BE2C (cell line): ENCODE results near the gene ANKRD27.
"Not testable (repeated sequence)": the region's sequence is repeated elsewhere in the genome, so short reads cannot be mapped to it uniquely, and the experiment has no call there.

Experiments used
- DNase-seq: peaks from one replicate; pipeline ENCODE4 v3.0.0-alpha.2; 2020
- H3K27me3 ChIP-seq: fragments of 250-450 bp; sonication (Bioruptor Pico); 2 replicates; pipeline ENCODE4 v1.5.1; 2020; ENCODE audit warnings: mild to moderate bottlenecking
- H3K36me3 ChIP-seq: fragments of 250-450 bp; sonication (Bioruptor Pico); 2 replicates; pipeline ENCODE4 v1.5.1; 2020; ENCODE audit warnings: mild to moderate bottlenecking
- H3K4me1 ChIP-seq: fragments of 250-450 bp; sonication (Bioruptor Pico); 2 replicates; pipeline ENCODE4 v1.5.1; 2020
- H3K4me3 ChIP-seq: 2 replicates; pipeline ENCODE4 v1.5.1; 2011; ENCODE audit warnings: low read depth, low read length
- H3K9me3 ChIP-seq: fragments of 250-450 bp; sonication (Bioruptor Pico); 2 replicates; pipeline ENCODE4 v1.5.1; 2020
- CTCF ChIP-seq: IDR thresholded peaks from 2 replicates; pipeline ENCODE4 v1.5.1; 2012; ENCODE audit warnings: mild to moderate bottlenecking, low read depth, low read length

Gene ANKRD27

GRCh38 chr19:32573492-32573794 lies 101.5 kb downstream of the ANKRD27 start:
- DNase-seq, result no peak
- TF ChIP-seq CTCF, result no peak
- Histone ChIP-seq H3K4me1 (no peaks in the 10 kb centered on the region), H3K27me3 (no peaks in the 10 kb centered on the region), H3K9me3 (no peaks in the 10 kb centered on the region; the same call in 1 of the 2 replicates), H3K36me3 (no peaks in the 10 kb centered on the region), H3K4me3 (no peak overlapping the region)

- H3K27me3 ChIP-seq, H3K36me3 ChIP-seq, H3K9me3 ChIP-seq, DNase-seq, H3K4me3 ChIP-seq, H3K4me1 ChIP-seq: not testable (repeated sequence)
Measured at GRCh38 chr19:32572700-32573491, 102.1 kb downstream of the ANKRD27 start.

GRCh38 chr19:32571471-32572075 lies 103.4 kb downstream of the ANKRD27 start:
- not testable (repeated sequence) for H3K36me3 ChIP-seq, DNase-seq, H3K27me3 ChIP-seq, H3K9me3 ChIP-seq, H3K4me3 ChIP-seq, H3K4me1 ChIP-seq

GRCh38 chr19:32570081-32570785 lies 104.7 kb downstream of the ANKRD27 start:
- peak overlapping the region; percentile 63 for H3K4me3 ChIP-seq
- DNase-seq, result peak; percentile 72
- peaks cover 7% of the 10 kb centered on the region for H3K4me1 ChIP-seq
- TF ChIP-seq CTCF, result peak; percentile 87
- H3K36me3 ChIP-seq, result no peaks in the 10 kb centered on the region
- H3K9me3 ChIP-seq, result no peaks in the 10 kb centered on the region
- H3K27me3 ChIP-seq, result no peaks in the 10 kb centered on the region

GRCh38 chr19:32567486-32567885 lies 107.5 kb downstream of the ANKRD27 start:
- TF ChIP-seq CTCF, result no peak
- DNase-seq, result no peak
- Histone ChIP-seq H3K4me3 (no peak overlapping the region), H3K4me1 (peaks cover 7% of the 10 kb centered on the region), H3K27me3 (no peaks in the 10 kb centered on the region), H3K9me3 (no peaks in the 10 kb centered on the region), H3K36me3 (no peaks in the 10 kb centered on the region)

- no peaks in the 10 kb centered on the region for H3K36me3 ChIP-seq
- no peaks in the 10 kb centered on the region for H3K9me3 ChIP-seq
- TF ChIP-seq CTCF, result no peak
- no peak overlapping the region for H3K4me3 ChIP-seq
- no peaks in the 10 kb centered on the region for H3K27me3 ChIP-seq
- H3K4me1 ChIP-seq, result peaks cover 7% of the 10 kb centered on the region
- DNase-seq, result peak; percentile 59
Measured at GRCh38 chr19:32566246-32566830, 108.6 kb downstream of the ANKRD27 start.

GRCh38 chr19:32563761-32564160 lies 111.2 kb downstream of the ANKRD27 start:
- peaks cover 7% of the 10 kb centered on the region for H3K4me1 ChIP-seq
- no peak for DNase-seq
- no peaks in the 10 kb centered on the region for H3K36me3 ChIP-seq
- no peaks in the 10 kb centered on the region for H3K9me3 ChIP-seq
- TF ChIP-seq CTCF, result no peak
- H3K27me3 ChIP-seq, result no peaks in the 10 kb centered on the region
- no peak overlapping the region for H3K4me3 ChIP-seq
